Measurements from ENCODE around the gene DYNC2H1.
"Not testable (repeated sequence)": the region's sequence is repeated elsewhere in the genome, so short reads cannot be mapped to it uniquely, and the experiment has no call there.

The DYNC2H1 gene

DNA sequence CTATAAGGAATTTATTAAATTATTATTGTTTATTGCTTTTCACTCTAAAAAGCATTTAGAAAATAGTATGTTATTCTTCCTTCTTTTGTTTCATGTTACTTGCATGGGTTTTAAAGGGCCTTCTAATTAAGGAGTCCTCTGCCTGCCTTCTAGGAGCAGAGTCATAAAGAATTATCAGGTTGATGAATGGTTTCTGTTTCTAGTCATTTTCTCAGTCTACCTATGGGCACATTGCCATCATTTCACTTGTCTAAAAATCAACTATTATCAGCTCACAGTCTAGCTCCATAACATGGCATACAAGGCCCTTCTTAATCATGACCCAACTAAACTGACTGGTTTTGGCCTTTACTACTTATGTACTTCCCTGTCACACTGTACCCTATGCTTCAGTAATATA lies 16.2 kb downstream of the DYNC2H1 start:
- TF ChIP-seq, protein P1, sequence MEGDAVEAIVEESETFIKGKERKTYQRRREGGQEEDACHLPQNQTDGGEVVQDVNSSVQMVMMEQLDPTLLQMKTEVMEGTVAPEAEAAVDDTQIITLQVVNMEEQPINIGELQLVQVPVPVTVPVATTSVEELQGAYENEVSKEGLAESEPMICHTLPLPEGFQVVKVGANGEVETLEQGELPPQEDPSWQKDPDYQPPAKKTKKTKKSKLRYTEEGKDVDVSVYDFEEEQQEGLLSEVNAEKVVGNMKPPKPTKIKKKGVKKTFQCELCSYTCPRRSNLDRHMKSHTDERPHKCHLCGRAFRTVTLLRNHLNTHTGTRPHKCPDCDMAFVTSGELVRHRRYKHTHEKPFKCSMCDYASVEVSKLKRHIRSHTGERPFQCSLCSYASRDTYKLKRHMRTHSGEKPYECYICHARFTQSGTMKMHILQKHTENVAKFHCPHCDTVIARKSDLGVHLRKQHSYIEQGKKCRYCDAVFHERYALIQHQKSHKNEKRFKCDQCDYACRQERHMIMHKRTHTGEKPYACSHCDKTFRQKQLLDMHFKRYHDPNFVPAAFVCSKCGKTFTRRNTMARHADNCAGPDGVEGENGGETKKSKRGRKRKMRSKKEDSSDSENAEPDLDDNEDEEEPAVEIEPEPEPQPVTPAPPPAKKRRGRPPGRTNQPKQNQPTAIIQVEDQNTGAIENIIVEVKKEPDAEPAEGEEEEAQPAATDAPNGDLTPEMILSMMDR (IDR thresholded peaks at IDR 0.05; ENCODE audit: borderline replicate concordance, insufficient read depth, low read depth, low read length), result no peak
- H3K4me3 ChIP-seq (ENCODE audit: low read depth, low read length), result no peak overlapping the region

DNA sequence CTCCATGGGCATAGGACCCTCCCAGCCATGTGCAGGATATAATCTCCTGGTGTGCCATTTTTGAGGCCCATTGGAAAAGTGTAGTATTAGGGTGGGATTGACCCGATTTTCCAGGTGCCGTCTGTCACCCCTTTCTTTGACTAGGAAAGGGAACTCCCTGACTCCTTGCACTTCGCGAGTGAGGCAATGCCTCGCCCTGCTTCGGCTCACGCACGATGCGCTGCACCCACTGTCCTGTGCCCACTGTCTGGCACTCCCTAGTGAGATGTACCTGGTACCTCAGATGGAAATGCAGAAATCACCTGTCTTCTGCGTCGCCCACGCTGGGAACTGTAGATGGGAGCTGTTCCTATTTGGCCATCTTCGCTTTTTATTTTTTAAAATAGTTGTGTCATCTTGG lies 32.8 kb downstream of the DYNC2H1 start:
- H3K4me3 ChIP-seq (ENCODE audit: low read depth, low read length), result not testable (repeated sequence)

DNA sequence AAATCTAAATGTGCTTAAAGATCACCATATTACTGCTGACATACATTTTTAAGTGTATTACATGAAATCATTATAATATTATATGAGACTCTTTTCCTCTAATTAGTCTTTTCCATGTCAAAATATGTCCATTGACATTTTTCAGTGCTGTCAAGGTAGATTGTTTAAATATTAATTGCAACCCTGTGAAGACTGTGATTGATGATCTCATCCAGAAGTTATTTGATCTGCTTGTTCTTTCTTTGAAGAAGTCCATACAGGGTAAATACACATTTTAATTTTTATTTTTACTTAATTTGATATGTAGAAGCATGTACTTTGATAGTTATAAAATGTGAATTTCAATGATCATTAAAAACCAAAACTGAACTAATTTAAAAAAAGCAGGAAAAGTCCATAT lies 38.4 kb downstream of the DYNC2H1 start:
- H3K4me3 ChIP-seq (ENCODE audit: low read depth, low read length), result no peak overlapping the region
- TF ChIP-seq, protein P1 (IDR thresholded peaks at IDR 0.05; ENCODE audit: borderline replicate concordance, insufficient read depth, low read depth, low read length), result no peak

DNA sequence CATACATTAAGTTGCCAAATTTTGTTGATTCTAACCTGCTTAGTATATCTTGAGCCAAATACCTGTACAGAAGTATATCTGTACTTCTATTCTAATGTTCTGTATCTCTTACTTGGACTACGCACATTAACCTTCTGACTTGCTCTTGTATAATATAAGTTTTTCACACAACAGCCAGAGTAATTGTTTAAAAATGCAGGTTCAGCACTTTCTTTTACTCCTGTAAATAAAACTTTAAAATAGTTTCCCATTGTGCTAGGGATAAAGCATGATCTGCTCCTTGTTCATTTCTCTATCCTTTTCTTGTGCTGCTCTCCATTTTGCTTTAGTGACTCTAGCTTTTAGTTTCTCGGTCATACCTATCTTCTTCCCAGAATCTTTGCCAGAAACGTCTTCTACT lies 48.3 kb downstream of the DYNC2H1 start:
- TF ChIP-seq, protein P1 (IDR thresholded peaks at IDR 0.05; ENCODE audit: borderline replicate concordance, insufficient read depth, low read depth, low read length), result no peak
- H3K4me3 ChIP-seq (ENCODE audit: low read depth, low read length), result no peak overlapping the region

DNA sequence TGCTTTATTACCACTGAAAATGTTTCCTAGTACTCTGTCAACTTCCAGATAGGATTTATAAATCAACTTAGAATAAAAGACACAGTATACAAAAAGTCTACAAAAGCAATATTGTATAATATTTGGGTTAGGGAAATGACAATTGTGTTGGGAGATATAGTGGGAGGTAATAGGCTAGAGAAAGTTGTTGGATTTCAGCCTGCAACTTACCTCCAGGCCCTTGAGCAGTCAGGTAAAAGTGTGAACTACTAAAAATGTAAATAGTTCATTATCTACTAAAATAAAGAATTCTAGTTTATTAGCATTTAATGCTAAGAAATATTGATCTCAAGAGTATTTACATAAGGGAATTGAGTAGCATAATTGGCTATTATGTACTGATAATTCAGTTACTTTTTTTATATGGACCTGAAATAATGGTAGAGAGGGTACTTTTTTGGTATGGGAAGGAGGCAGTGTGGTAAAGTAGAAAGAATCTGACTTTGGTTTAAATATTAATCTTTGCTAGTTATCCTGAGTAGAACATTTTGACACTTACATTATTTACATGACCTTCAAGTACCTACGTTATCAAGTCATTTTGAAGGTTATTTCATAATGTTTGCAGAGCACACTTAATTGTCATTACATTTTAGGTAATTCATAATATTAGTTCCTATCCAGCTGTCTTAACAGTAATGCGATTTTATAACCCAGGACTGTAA lies 55.0 kb downstream of the DYNC2H1 start:
- H3K4me3 ChIP-seq (ENCODE audit: low read depth, low read length), result no peak overlapping the region
- TF ChIP-seq, protein P1 (IDR thresholded peaks at IDR 0.05; ENCODE audit: borderline replicate concordance, insufficient read depth, low read depth, low read length), result no peak

DNA sequence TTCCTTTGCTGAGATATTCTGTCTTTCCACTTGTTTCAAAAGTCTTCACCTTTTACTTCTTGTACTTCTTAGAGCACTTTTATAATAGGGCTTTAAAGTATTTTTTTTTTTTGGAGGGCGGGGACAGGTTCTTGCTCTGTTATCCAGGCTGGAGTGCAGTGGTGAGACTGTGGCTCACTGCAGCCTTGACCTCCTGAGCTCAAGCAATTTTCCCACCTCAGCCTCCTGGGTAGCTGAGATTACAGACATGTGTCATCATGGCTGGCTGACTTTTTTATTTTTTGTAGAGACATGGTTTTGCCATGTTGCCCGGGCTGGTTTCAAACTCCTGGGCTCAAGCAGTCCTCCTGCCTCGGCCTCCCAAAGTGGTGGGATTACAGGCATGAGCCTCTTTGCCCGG lies 57.9 kb downstream of the DYNC2H1 start:
- H3K4me3 ChIP-seq (ENCODE audit: low read depth, low read length), result no peak overlapping the region
- TF ChIP-seq, protein P1 (IDR thresholded peaks at IDR 0.05; ENCODE audit: borderline replicate concordance, insufficient read depth, low read depth, low read length), result no peak

DNA sequence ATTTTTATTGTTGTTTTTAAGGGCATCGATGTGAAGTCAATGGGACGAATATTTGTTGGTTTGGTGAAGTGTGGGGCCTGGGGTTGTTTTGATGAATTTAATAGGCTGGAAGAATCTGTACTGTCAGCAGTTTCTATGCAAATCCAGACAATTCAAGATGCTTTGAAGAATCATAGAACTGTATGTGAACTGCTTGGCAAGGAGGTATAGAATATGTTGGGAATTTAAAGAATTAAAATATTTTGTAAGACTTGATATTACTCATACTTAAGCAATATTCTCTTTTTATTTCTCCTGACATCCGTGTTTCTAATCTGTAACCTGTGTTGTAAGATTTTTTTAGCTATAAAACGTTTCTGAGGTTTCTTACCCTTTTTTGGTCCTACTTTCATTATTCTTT lies 61.6 kb downstream of the DYNC2H1 start:
- TF ChIP-seq, protein P1 (IDR thresholded peaks at IDR 0.05; ENCODE audit: borderline replicate concordance, insufficient read depth, low read depth, low read length), result no peak

More for the DNA sequence above, 61.6 kb downstream of the DYNC2H1 start:
- H3K4me3 ChIP-seq (ENCODE audit: low read depth, low read length), result no peak overlapping the region

Data from GM12875 (cell line).